Measurements from ENCODE around the gene ST6GALNAC3.

Gene ST6GALNAC3

DNA sequence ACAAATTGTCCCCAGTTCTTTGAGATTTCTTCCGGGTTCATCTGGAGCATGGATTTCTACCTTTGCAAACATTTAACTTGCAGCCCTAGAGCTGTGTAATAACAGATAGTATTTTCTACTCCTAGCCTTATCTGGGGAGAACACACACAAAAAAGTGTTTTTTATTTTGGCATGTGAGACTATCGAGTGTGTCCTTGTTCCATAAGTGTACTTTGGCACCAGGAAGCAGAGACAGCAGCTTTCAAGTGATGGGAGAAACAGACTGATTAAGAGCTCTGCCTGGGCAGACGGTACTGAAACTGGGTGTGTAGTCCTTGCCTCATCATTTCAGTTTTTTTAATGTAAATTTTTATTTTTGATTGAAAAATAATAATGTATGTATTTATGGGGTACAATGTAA, 297.4 kb downstream of the ST6GALNAC3 start:
- peak; percentile 6 for DNase-seq

- peak; percentile 30 for DNase-seq
These were observed 299.5 kb downstream of the ST6GALNAC3 start for GRCh38 chr1:76374086-76374485.

- DNase-seq, result no peak
These were observed 302.7 kb downstream of the ST6GALNAC3 start for GRCh38 chr1:76377247-76377646.

GRCh38 chr1:76379506-76379905, 305.0 kb downstream of the ST6GALNAC3 start:
- peak; percentile 63 for DNase-seq

GRCh38 chr1:76381450-76382097, 307.0 kb downstream of the ST6GALNAC3 start:
- no peak for DNase-seq

GRCh38 chr1:76388261-76388660, 313.7 kb downstream of the ST6GALNAC3 start:
- DNase-seq, result no peak

GRCh38 chr1:76390456-76390855, 315.9 kb downstream of the ST6GALNAC3 start:
- DNase-seq, result no peak

DNA sequence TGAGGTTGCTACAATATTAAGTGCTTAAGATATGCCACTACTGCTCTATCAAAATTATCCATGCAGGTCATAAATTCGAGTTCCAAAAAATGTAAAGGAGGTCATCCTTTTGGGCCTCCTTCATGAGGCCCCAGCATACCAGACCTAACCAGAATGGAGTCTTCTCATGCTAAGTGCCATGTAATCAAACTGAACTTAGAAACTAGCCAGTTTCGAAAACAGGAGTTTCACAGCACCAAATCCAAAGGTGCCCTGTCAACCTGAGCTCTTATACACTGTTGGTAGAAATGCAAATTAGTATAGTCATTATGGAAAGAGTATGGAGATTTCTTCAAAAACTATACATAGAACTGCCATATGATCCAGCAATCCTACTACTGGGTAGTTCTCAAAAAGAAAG, 320.5 kb downstream of the ST6GALNAC3 start:
- DNase-seq, result no peak

DNA sequence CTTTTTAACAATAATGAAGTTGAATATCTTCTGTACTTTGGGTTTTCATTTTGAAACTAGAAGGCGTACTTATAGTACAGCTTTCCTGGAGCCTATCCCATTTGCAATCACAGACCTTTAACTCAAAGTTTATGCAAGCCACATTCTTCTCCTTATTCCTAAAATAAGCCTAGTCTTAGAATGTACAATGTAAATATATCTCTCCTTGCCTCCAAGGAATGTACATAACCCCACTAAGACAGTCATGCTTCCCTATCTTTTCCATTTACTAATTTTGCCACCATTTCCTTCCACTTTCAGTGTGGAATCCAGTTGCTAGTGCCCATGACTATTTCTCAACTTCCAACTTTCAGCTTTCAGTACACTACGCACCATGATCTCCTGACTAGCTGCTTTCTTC, 327.6 kb downstream of the ST6GALNAC3 start:
- DNase-seq, result no peak

DNA sequence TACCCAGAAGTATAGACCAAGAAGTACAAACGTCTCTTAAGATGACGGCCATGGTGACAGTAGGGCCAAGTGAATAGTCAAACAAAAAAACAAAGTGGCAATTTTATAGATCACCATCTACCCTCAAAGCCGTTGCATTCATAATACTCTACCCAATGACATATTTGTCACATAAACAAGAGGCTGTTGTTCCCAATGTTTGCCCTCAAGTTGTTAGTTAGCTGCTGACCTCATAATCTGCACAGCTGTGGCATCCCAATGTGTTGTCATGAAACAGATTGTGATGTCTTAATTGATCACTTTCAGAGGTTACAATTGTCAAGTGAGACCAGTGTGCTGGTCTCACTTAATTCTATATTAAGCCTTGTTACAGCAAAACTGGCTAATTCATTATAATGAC, 333.8 kb downstream of the ST6GALNAC3 start:
- no peak for DNase-seq

DNA sequence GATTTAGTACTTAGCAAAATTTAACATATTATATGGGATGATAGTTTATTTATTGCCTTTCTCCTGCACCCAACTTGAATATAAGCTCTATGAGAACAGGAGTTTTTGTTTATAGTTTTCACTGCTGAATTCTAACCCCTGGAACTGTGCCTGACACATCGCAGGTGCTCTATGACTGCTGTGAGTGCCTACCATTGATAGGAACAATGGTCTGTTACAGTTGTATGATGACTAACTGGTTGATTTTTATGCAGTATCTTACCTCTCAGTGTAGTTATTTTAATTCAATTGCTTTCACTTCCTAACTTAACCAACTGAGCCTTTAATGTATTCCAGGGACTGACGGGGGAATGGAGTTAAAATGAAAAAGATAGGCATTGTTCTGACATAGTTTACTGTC, 336.0 kb downstream of the ST6GALNAC3 start:
- no peak for DNase-seq

DNA sequence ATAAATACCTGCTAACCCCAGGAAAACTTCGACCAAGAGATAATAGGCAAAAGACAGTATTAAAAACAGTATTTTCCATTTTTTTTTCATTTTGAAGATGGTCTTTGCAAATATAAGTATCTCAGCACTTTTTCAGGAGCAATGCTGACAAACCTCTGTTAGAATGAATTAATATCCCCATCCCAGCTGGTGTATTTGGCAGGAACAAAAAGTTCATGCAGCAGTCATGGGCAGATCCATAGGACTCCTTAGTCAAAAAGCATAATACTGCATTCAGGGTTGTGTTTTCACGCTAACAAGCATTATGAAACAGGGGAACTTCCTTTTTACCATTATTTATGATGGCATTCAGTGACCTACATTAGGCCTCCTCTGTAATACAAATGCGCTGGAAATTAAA, 344.0 kb downstream of the ST6GALNAC3 start:
- no peak for DNase-seq

DNA sequence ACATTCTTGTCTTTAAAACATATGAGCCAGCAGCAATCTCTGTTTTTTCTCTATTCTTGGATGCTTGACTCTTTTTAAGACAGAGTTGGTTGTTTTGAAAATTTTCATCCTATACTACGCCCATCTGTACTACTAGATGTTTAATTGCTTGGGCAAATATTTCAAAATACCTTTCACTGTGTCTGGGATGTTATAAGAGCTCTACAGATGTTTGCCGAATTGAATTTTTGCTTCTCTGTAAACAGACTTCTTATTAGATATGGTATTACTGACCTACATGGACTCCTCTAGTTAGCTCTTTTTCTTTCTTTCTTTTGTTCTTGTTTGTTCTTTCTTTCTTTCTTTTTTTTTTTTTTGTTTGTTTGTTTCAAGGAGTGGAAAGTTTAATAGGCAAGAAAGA, 345.1 kb downstream of the ST6GALNAC3 start:
- DNase-seq, result no peak

- no peak for DNase-seq
These were observed 350.9 kb downstream of the ST6GALNAC3 start for GRCh38 chr1:76425201-76426145.

DNA sequence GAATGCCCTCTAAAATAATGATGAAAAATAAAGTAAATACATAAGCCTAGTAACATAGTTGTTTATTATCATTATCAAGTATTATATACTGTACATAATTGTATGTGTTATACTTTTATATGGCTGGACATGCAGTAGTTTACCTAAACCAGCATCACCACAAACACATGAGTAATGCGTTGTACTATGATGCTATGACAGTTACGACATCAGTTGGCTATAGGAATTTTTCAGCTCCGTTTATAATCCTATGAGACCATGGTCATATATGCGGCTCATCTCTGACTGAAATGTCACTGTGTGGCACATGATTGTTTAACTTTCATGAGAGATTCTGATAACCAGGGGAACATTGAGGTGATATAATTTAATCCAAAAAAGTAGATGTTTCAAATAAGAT, 352.1 kb downstream of the ST6GALNAC3 start:
- no peak for DNase-seq

DNA sequence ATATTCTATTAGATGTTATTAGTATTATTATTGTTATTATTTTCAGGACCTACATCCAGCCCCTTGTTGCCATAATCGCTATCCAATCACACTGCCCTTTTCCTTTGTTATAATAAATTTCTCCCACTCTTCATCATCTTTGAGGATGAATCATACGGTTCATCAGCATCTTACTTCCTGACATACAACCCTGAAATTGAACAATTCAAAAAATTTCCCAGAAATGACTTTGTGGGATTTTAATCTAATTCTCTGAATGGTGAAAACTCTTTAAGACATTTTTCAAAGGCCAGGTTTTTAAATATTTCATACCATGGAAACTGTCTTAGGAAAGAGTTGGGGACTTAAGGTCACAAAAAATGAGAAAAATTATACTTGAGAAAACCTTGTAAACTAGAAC, 353.5 kb downstream of the ST6GALNAC3 start:
- DNase-seq, result no peak

DNA sequence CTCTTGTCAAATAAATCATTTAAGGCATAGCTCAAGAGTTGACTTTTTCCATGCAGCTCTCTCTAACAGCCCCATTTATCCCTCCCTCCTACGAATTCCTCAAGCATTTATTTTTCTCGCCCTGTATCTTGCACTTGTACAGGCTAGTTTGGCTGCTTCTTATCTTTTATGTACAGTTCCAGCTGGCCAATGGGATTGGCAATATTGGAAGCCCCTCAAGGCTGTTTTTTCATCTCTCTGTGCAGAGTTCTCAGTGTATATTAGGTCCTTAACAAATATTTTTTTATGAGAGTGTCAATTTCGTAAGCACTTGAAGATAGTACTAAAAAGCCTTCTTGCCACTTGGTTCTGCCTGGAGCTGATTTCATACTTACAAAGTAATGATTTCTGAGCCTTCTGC, 356.0 kb downstream of the ST6GALNAC3 start:
- DNase-seq, result no peak

- DNase-seq, result no peak
These were observed 359.0 kb downstream of the ST6GALNAC3 start for GRCh38 chr1:76433526-76433925.

GRCh38 chr1:76443217-76443616, 368.7 kb downstream of the ST6GALNAC3 start:
- DNase-seq, result no peak

DNA sequence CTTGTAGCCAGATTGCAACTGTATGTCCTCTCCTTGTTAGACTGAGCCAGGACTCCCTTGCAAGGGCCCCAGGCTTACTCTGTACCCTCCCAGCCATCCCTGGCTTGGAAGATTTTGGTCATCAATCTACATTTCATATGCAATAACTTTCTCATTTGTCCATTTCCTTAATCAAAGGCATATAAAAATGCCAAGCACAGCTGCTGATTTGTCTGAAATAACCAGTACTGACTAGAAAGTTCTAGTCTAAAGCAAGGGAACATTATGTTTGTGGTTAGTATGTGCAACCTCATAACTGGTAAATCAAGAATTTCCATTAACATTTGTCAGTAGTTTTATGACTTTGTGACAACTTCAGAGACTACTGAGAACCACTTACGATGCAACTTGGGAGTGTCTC, 370.2 kb downstream of the ST6GALNAC3 start:
- DNase-seq, result no peak

GRCh38 chr1:76450229-76450628, 375.7 kb downstream of the ST6GALNAC3 start:
- DNase-seq, result no peak

DNA sequence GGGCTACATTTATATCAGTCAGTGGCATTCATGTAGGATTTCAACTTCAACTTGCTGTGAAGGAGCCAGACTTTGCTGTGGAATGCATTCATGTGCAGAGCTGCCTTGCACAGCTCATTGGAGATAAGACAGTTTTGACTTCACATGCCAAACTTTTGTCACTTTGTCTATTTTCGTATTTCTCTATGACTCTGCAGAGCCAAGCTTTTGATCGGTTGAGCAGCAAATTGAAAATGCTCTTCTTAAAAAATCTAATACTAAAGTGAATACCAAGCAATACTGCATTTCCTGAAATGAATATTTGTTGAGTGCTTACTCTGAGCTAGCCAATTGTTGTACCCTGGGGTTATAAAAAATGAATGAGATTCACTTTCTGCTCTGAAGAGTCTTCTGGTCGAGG, 388.7 kb downstream of the ST6GALNAC3 start:
- DNase-seq, result no peak

- no peak for DNase-seq
These were observed 389.3 kb downstream of the ST6GALNAC3 start for GRCh38 chr1:76463849-76464248.

- DNase-seq, result no peak
These were observed 390.5 kb downstream of the ST6GALNAC3 start for GRCh38 chr1:76465030-76465429.

Measured in NCI-H345 (cell line).